NOMO-1 treated with dmso at 0.1 percent for 144 hours (cell line): ENCODE data around the gene ZSWIM8.
"Not testable (repeated sequence)": the region's sequence is repeated elsewhere in the genome, so short reads cannot be mapped to it uniquely, and the experiment has no call there.

ENCODE experiments used
- DNase-seq: peaks from one replicate; lab custom pipeline; 2025; ENCODE audit not compliant: unreplicated experiment; lab: John Stamatoyannopoulos, UW

ZSWIM8 gene

GRCh38 chr10:73795491-73795890 is 10.1 kb downstream of the ZSWIM8 start:
- not testable (repeated sequence) for DNase-seq

DNA sequence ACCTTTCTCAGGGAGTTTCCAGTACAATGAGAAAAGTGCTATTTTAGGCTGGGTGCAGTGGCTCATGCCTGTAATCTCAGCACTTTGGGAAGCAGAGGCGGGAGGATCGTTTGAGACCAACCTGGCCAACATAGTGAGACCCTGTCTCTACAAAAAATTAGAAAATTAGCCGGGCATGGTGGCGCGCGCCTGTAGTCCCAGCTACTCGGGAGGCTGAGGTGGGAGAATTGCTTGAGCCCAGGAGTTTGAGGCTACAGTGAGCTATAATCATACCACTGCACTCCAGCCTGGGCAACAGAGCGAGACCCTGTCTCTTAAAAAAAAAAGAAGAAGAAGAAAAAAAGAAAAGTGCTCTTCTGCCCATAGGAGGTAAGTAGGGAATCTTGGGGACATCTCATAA is 10.6 kb downstream of the ZSWIM8 start:
- not testable (repeated sequence) for DNase-seq

- no peak for DNase-seq
Measured at GRCh38 chr10:73796766-73797165, 11.4 kb downstream of the ZSWIM8 start.

GRCh38 chr10:73797324-73798025 is 12.1 kb downstream of the ZSWIM8 start:
- no peak for DNase-seq

- DNase-seq = no peak
Measured at GRCh38 chr10:73798087-73798486, 12.7 kb downstream of the ZSWIM8 start.

DNA sequence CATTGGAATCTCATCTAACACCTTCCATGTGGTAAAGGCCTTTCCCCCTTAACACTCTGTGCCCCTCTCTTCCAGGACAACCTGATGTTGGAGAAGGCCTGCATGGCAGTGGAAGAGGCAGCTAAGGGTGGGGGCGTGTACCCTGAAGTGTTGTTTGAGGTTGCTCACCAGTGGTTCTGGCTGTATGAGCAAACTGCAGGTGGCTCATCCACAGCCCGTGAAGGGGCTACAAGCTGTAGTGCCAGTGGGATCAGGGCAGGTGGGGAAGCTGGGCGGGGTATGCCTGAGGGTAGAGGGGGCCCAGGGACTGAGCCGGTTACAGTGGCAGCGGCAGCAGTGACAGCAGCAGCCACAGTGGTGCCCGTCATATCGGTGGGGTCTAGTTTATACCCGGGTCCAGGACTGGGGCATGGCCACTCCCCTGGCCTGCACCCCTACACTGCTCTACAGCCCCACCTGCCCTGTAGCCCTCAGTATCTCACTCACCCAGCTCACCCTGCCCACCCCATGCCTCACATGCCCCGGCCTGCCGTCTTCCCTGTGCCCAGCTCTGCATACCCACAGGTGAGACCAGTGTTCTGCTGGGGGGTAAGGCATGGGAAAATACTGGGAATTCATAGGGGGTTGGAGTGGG is 13.6 kb downstream of the ZSWIM8 start:
- no peak for DNase-seq

GRCh38 chr10:73799899-73800559 is 14.6 kb downstream of the ZSWIM8 start:
- DNase-seq = no peak

- no peak for DNase-seq
Measured at GRCh38 chr10:73800560-73801252, 15.3 kb downstream of the ZSWIM8 start.

GRCh38 chr10:73801253-73801590 is 15.8 kb downstream of the ZSWIM8 start:
- DNase-seq = no peak

- DNase-seq = no peak
Measured at GRCh38 chr10:73802276-73802991, 17.0 kb downstream of the ZSWIM8 start.

- DNase-seq = no peak
Measured at GRCh38 chr10:73803680-73804286, 18.4 kb downstream of the ZSWIM8 start.

DNA sequence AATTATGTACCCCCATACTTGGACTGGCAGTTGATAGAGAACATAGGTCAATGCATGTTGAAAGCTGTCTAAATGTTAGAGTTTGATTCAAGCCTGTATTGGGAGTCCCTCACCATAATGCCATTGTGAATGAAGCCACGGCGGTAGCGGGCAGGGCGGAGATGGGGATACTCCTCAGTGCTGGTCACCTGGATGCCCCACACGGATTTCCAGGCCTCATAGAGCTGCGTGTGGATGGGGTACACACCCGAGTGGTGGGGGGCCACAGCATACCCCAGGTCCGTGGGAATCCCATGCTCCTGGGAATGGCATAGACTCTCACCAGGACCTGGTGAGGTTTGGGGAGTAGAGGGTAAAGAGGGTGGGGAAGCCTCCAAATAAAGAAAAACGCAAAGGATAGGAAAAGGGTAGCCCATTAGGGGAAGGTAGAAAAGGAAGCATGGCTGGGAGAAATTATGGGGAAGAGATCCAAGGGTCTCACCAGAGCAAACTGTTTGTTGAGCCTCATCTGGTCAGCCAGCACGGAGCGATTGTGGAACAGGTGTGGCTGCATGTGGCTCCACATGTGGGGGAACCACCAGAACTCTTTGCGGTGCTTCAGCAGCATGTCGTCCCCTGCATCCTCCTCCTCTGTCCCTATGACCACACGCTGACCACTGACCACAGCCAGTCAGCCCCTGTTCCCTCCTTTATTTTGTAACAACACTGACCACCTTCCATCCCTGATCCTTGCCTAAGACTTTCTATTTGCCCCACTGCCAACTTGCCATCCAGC is 21.0 kb downstream of the ZSWIM8 start:
- no peak for DNase-seq

GRCh38 chr10:73807471-73807870 is 22.1 kb downstream of the ZSWIM8 start:
- DNase-seq = no peak

GRCh38 chr10:73808021-73808815 is 22.8 kb downstream of the ZSWIM8 start:
- DNase-seq = no peak

DNA sequence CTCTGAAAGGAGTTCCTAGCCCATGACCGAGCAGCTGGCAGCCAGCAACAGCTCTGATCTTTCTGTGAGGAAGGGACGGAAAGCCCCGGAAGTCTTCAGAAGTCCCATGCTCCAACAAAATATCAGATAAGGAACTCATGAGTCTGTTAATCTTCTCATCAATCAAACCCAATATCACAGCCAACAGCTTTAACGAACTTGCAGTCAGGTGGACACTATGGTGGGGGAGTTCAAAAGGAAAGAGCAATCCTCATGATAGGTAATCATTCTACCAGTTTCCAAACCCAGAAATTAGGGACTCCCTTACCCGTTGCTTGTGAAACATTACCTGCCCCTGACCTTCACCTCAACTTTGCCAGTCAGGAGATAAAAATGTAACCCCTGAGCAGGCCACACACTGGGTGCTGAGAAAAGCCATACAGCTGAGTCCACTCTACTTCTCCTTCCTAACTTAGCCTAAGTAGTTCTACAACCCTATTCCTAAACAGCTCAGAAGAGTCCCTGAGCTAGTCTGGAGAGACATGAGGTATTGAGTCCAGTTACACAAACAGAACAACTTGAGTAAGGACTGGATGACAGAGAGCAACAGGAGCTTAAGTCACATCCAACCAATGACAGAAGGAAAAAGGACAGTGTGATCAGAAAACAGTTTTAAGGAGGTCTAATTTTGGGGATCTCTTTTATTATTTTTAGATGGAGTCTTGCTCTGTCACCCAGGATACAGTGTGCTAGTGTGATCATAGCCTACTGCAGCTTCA is 23.8 kb downstream of the ZSWIM8 start:
- no peak for DNase-seq

DNA sequence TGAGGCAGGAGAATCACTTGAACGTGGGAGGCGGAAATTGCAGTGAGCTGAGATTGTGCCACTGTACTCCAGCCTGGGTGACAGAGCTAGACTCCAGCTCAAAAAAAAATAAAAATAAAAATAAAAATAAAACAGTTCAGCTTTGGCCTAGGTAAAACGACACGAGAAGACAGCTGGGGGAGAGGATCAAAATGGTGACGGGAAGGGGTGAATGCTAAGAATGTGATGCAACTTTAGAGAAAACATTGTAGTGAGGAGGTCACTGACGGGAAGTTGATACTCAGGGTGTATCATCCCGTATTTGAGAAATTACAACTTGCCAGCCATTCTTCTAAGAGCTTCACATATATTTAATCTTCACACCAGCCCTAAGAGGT is 24.9 kb downstream of the ZSWIM8 start:
- DNase-seq = peak; percentile 1

DNA sequence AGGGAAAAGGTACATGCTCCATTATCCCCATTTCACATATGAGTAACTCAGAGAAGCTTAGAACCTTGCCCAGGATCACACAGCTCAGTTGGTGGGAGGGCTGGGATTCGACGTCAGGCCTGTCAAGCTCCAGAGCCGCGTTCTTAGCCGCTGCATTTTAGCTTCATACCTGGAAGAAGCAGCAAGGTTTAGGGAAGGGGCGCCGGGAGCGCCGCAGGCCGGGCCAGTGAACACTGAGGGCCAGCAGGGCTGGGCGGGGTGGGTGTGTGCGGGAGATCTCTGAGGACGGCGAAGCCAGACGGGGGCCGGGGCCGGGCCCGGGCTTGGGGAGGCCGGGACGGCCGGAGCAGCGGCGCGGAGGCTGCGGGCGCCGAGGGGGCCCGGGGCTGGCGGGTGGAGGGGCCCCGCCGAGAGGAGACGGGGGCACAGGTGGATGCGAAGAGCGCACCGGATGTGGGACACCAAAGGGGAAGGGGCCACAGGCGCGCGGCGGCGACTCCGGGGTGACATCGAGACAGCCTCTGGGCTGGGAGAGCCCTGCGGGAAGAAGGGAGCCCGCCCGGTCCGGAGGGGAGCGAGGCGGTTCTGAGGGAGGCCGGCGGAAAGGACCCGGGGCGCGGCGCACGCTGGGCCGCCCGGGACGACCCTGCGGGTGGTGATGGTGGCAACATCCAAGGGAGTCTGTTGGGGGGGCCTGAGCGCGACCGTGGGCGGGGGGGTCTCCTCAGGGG is 25.5 kb downstream of the ZSWIM8 start:
- DNase-seq = no peak

DNA sequence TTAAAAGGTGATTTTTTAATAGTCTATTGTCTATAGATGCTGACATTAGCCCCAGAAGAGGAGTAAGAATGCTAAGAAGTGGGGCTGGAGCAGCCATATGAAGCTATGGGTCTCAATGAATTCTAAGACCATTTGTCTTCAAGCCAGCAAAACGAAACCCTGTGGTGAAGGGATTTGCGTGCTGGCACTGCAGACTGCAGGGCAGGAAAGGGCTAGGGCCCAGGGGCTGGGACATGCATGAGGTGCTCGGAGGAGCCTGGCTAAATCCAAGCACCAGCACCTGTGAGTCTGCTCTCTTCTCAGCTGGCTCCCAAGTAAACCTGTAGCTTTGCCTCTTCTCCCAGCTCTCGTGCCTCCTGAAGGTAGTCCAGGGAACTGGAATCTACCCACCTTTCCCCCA is 27.3 kb downstream of the ZSWIM8 start:
- no peak for DNase-seq
